MM.1S (cell line): ENCODE measurements around the gene ZNF730.
"Not testable (repeated sequence)": the region's sequence is repeated elsewhere in the genome, so short reads cannot be mapped to it uniquely, and the experiment has no call there.

ENCODE experiments used
- DNase-seq: peaks from one replicate; pipeline ENCODE4 v3.0.0-alpha.2; 2015
- H2AFZ ChIP-seq: fragments of 300-600 bp; sonication (generic); 2 replicates; pipeline ENCODE4 v1.6.0; 2016; ENCODE audit warnings: antibody characterized with exemption, low read length
- H3F3A ChIP-seq: fragments of 300-600 bp; sonication (generic); 2 replicates; pipeline ENCODE4 v1.6.1; 2016; ENCODE audit warnings: mild to moderate bottlenecking, antibody characterized with exemption, low read length, moderate library complexity, mixed read lengths; ENCODE audit not compliant: insufficient read depth
- H3K27ac ChIP-seq: fragments of 300-600 bp; sonication (generic); 2 replicates; pipeline ENCODE4 v1.5.1; 2016; ENCODE audit warnings: mild to moderate bottlenecking, low read length
- H3K27me3 ChIP-seq: fragments of 300-600 bp; sonication (generic); replicated peaks from 2 replicates; pipeline ENCODE4 v1.6.0; 2016; ENCODE audit warnings: low read length; ENCODE audit not compliant: insufficient read depth
- H3K36me3 ChIP-seq: fragments of 300-600 bp; sonication (generic); replicated peaks from 2 replicates; pipeline ENCODE4 v1.6.1; 2016; ENCODE audit warnings: mild to moderate bottlenecking, low read length, mixed read lengths; ENCODE audit not compliant: insufficient read depth
- H3K4me1 ChIP-seq: fragments of 300-600 bp; sonication (generic); 2 replicates; pipeline ENCODE4 v1.6.1; 2016; ENCODE audit warnings: low read length, mixed read lengths
- H3K4me2 ChIP-seq: fragments of 300-600 bp; sonication (generic); 2 replicates; pipeline ENCODE4 v1.6.0; 2016; ENCODE audit warnings: low read depth, low read length
- H3K4me3 ChIP-seq: fragments of 300-600 bp; sonication (generic); 2 replicates; pipeline ENCODE4 v1.5.1; 2016; ENCODE audit warnings: low read length, mixed read lengths
- H3K79me2 ChIP-seq: fragments of 300-600 bp; sonication (generic); 2 replicates; pipeline ENCODE4 v1.6.1; 2016; ENCODE audit warnings: mixed run types, low read length, mixed read lengths
- H3K9ac ChIP-seq: fragments of 300-600 bp; sonication (generic); 2 replicates; pipeline ENCODE4 v1.6.1; 2016; ENCODE audit warnings: low read length, mixed read lengths
- H3K9me2 ChIP-seq: fragments of 300-600 bp; sonication (generic); replicated peaks from 2 replicates; pipeline ENCODE4 v1.6.1; 2016; ENCODE audit warnings: mild to moderate bottlenecking, low read length, mixed read lengths; ENCODE audit not compliant: insufficient read depth
- H3K9me3 ChIP-seq: fragments of 300-600 bp; sonication (generic); replicated peaks from 2 replicates; pipeline ENCODE4 v1.6.1; 2016; ENCODE audit warnings: mild to moderate bottlenecking, low read length, mixed read lengths; ENCODE audit not compliant: insufficient read depth
- H4K20me1 ChIP-seq: fragments of 300-600 bp; sonication (generic); 2 replicates; pipeline ENCODE4 v1.6.1; 2016; ENCODE audit warnings: mild to moderate bottlenecking, low read length, moderate library complexity, mixed read lengths; ENCODE audit not compliant: insufficient read depth
- EZH2 ChIP-seq: fragments of 300-600 bp; sonication (generic); optimal IDR thresholded peaks from 2 replicates; pipeline ENCODE3; 2017; ENCODE audit warnings: low read depth, mild to moderate bottlenecking, antibody characterized with exemption, low read length, mixed read lengths
- EZH2phosphoT487 ChIP-seq: fragments of 300-600 bp; sonication (generic); IDR thresholded peaks from 2 replicates; pipeline ENCODE4 v1.6.1; 2018; ENCODE audit warnings: antibody characterized with exemption, low read length
- TF ChIP-seq, protein P1 (sequence below): fragments of 300-600 bp; sonication (generic); IDR thresholded peaks from 2 replicates; pipeline ENCODE4 v1.5.1; 2016; ENCODE audit warnings: antibody characterized with exemption, low read length, mixed read lengths

The ZNF730 gene

DNA sequence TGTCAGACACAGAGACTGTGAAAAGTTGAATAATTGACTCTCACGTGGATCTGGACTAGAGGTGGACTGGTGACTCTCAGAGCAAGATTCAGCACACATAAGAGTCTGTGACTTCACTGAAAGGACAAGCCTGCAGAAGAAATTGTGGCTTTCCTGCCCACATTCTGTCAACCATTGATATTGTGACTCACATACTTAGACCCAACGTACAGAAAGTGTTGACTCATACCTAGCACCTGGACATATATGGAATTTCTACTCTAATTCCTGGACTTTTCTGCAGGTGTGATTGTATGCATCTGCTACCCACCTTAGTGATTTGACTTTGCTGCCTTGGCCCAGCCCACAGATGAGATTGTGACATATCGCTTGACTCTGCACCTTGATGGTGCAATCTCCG, 15.6 kb upstream of the ZNF730 start:
- Histone ChIP-seq H3K9ac (no peak overlapping the region), H3K4me2 (no peak overlapping the region), H3K4me3 (no peak overlapping the region), H3K27me3 (no peaks in the 10 kb centered on the region), H3K9me2 (no peaks in the 10 kb centered on the region), H3K4me1 (no peaks in the 10 kb centered on the region), H4K20me1 (no peaks in the 10 kb centered on the region), H3K9me3 (no peaks in the 10 kb centered on the region), H2AFZ (no peak overlapping the region), H3F3A (no peaks in the 10 kb centered on the region), H3K27ac (no peak overlapping the region), H3K36me3 (no peaks in the 10 kb centered on the region), H3K79me2 (no peaks in the 10 kb centered on the region)
- TF ChIP-seq EZH2phosphoT487: no peak
- TF ChIP-seq, protein P1, sequence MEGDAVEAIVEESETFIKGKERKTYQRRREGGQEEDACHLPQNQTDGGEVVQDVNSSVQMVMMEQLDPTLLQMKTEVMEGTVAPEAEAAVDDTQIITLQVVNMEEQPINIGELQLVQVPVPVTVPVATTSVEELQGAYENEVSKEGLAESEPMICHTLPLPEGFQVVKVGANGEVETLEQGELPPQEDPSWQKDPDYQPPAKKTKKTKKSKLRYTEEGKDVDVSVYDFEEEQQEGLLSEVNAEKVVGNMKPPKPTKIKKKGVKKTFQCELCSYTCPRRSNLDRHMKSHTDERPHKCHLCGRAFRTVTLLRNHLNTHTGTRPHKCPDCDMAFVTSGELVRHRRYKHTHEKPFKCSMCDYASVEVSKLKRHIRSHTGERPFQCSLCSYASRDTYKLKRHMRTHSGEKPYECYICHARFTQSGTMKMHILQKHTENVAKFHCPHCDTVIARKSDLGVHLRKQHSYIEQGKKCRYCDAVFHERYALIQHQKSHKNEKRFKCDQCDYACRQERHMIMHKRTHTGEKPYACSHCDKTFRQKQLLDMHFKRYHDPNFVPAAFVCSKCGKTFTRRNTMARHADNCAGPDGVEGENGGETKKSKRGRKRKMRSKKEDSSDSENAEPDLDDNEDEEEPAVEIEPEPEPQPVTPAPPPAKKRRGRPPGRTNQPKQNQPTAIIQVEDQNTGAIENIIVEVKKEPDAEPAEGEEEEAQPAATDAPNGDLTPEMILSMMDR: no peak
- TF ChIP-seq EZH2: no peak
- no peak for DNase-seq

GRCh38 chr19:23118400-23118799, 1.6 kb downstream of the ZNF730 start:
- Histone ChIP-seq H3K27me3 (no peaks in the 10 kb centered on the region), H3K4me2 (no peak overlapping the region), H4K20me1 (no peaks in the 10 kb centered on the region), H3K79me2 (no peaks in the 10 kb centered on the region), H3K36me3 (no peaks in the 10 kb centered on the region), H2AFZ (no peak overlapping the region), H3K27ac (no peak overlapping the region), H3K9ac (no peak overlapping the region), H3K4me3 (no peak overlapping the region), H3K4me1 (no peaks in the 10 kb centered on the region), H3K9me2 (no peaks in the 10 kb centered on the region), H3K9me3 (no peaks in the 10 kb centered on the region), H3F3A (no peaks in the 10 kb centered on the region)
- DNase-seq: no peak
- TF ChIP-seq EZH2: no peak
- TF ChIP-seq, protein P1: no peak
- TF ChIP-seq EZH2phosphoT487: no peak

GRCh38 chr19:23134211-23134610, 17.4 kb downstream of the ZNF730 start:
- H2AFZ ChIP-seq, H3K4me2 ChIP-seq, H3K79me2 ChIP-seq, H3K9ac ChIP-seq, H4K20me1 ChIP-seq, H3K4me3 ChIP-seq, H3K27ac ChIP-seq, H3K9me2 ChIP-seq, H3F3A ChIP-seq, H3K4me1 ChIP-seq, DNase-seq, H3K36me3 ChIP-seq, H3K9me3 ChIP-seq, H3K27me3 ChIP-seq: not testable (repeated sequence)

DNA sequence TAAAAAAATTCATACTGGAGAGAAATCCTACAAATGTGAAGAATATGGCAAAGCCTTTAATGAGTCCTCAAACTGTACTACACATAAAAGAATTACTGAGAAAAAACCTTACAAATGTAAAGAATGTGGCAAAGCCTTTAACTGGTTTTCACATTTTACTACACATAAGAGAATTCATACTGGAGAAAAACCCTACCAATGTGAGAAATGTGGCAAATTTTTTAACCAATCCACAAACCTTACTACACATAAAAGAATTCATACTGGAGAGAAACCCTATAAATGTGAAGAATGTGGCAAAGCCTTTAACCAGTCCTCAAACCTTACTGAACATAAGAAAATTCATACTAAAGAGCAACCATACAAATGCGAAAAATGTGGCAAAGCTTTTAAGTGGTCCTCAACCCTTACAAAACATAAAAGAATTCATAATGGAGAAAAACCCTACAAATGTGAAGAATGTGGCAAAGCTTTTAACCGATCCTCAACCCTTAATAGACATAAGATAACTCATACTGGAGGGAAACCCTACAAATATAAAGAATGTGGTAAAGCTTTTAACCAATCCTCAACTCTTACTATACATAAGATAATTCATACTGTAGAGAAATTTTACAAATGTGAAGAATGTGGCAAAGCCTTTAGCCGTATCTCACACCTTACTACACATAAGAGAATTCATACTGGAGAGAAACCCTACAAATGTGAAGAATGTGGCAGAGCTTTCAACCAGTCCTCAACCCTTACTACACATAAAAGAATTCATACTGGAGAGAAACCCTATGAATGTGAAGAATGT, 29.0 kb downstream of the ZNF730 start:
- no peaks in the 10 kb centered on the region for H3K4me1 ChIP-seq

More for the DNA sequence above, 29.0 kb downstream of the ZNF730 start:
- Histone ChIP-seq H4K20me1 (no peaks in the 10 kb centered on the region), H3K9me3 (no peaks in the 10 kb centered on the region), H3K36me3 (no peaks in the 10 kb centered on the region), H3K9me2 (no peaks in the 10 kb centered on the region), H3K27ac (no peak overlapping the region), H2AFZ (no peak overlapping the region), H3K9ac (no peak overlapping the region), H3K4me2 (no peak overlapping the region), H3K27me3 (no peaks in the 10 kb centered on the region), H3F3A (no peaks in the 10 kb centered on the region), H3K4me3 (no peak overlapping the region), H3K79me2 (no peaks in the 10 kb centered on the region)
- no peak for TF ChIP-seq EZH2phosphoT487
- TF ChIP-seq, protein P1: no peak
- TF ChIP-seq EZH2: no peak
- DNase-seq: no peak
